GM18507 (cell line): ENCODE results near the gene TMEM154.
A peak's percentile ranks its signal among the peaks of the same experiment; 100 is the strongest.

Source experiments
- DNase-seq: peaks from one replicate; pipeline ENCODE4 v3.0.0; 2011; ENCODE audit warnings: low read depth; ENCODE audit not compliant: insufficient read length; ENCODE audit errors: extremely low spot score
- FAIRE-seq: peaks from 2 replicates; lab custom pipeline; 2011; peaks lifted over from hg19 to GRCh38; lab: Jason Lieb, UNC

The TMEM154 gene

GRCh38 chr4:152605641-152606335, 74.0 kb downstream of the TMEM154 start:
- FAIRE-seq (no peak), DNase-seq (no peak)

GRCh38 chr4:152605031-152605430, 74.8 kb downstream of the TMEM154 start:
- no peak for DNase-seq
- no peak for FAIRE-seq

GRCh38 chr4:152601156-152601555, 78.6 kb downstream of the TMEM154 start:
- DNase-seq (no peak), FAIRE-seq (no peak)

GRCh38 chr4:152599636-152600035, 80.2 kb downstream of the TMEM154 start:
- DNase-seq: no peak
- FAIRE-seq: no peak

GRCh38 chr4:152599095-152599494, 80.7 kb downstream of the TMEM154 start:
- DNase-seq: no peak
- no peak for FAIRE-seq

- no peak for FAIRE-seq
- no peak for DNase-seq
Measured at GRCh38 chr4:152598454-152598853, 81.3 kb downstream of the TMEM154 start.

GRCh38 chr4:152594978-152595925, 84.5 kb downstream of the TMEM154 start:
- peak; percentile 87 for FAIRE-seq
- DNase-seq: no peak

- no peak for FAIRE-seq
- no peak for DNase-seq
Measured at GRCh38 chr4:152594057-152594456, 85.7 kb downstream of the TMEM154 start.

GRCh38 chr4:152591876-152592275, 87.9 kb downstream of the TMEM154 start:
- DNase-seq: no peak
- no peak for FAIRE-seq

GRCh38 chr4:152591396-152591795, 88.4 kb downstream of the TMEM154 start:
- FAIRE-seq (peak; percentile 24), DNase-seq (no peak)

GRCh38 chr4:152590179-152591031, 89.4 kb downstream of the TMEM154 start:
- FAIRE-seq (no peak), DNase-seq (no peak)

GRCh38 chr4:152588869-152589268, 90.9 kb downstream of the TMEM154 start:
- no peak for DNase-seq
- FAIRE-seq: peak; percentile 24

GRCh38 chr4:152587127-152587526, 92.7 kb downstream of the TMEM154 start:
- no peak for DNase-seq
- no peak for FAIRE-seq

GRCh38 chr4:152586668-152587067, 93.1 kb downstream of the TMEM154 start:
- FAIRE-seq (no peak), DNase-seq (no peak)

GRCh38 chr4:152585023-152585441, 94.8 kb downstream of the TMEM154 start:
- DNase-seq (no peak), FAIRE-seq (peak; percentile 79)

- no peak for DNase-seq
- FAIRE-seq: no peak
Measured at GRCh38 chr4:152581536-152582160, 98.1 kb downstream of the TMEM154 start.

GRCh38 chr4:152579916-152580315, 99.9 kb downstream of the TMEM154 start:
- FAIRE-seq (no peak), DNase-seq (no peak)

- FAIRE-seq: no peak
Measured at GRCh38 chr4:152579107-152579764, 100.6 kb downstream of the TMEM154 start.

GRCh38 chr4:152578670-152579069, 101.1 kb downstream of the TMEM154 start:
- no peak for FAIRE-seq
- no peak for DNase-seq

More at GRCh38 chr4:152579107-152579764, 100.6 kb downstream of the TMEM154 start:
- no peak for DNase-seq
